H9 (cell line): Measurements from ENCODE around the gene DCUN1D5. TPM values are rescaled to one million over a fixed set of nuclear protein-coding genes. Genes with fewer than 3 reads are reported as not detected.

Experiments
- DNase-seq: peaks from one replicate; pipeline ENCODE4 v3.0.0-alpha.2; 2017
- H2AFZ ChIP-seq: one replicate; pipeline ENCODE4 v1.6.1; 2013; ENCODE audit warnings: mild to moderate bottlenecking, low read length, control low read depth, moderate library complexity
- H2AK5ac ChIP-seq: 2 replicates; pipeline ENCODE4 v1.6.1; 2013; ENCODE audit warnings: low read length, control low read depth, mixed read lengths; ENCODE audit not compliant: insufficient read length
- H2BK120ac ChIP-seq: one replicate; pipeline ENCODE4 v1.6.1; 2013; ENCODE audit warnings: low read depth, mild to moderate bottlenecking, low read length, control low read depth, inconsistent platforms; ENCODE audit not compliant: poor library complexity, severe bottlenecking
- H2BK12ac ChIP-seq: 2 replicates; pipeline ENCODE4 v1.6.1; 2013; ENCODE audit warnings: low read length, control low read depth, mixed read lengths, low read depth; ENCODE audit not compliant: insufficient read length
- H2BK15ac ChIP-seq: 2 replicates; pipeline ENCODE4 v1.6.1; 2013; ENCODE audit warnings: low read depth, low read length, control low read depth
- H2BK20ac ChIP-seq: one replicate; pipeline ENCODE4 v1.6.1; 2013; ENCODE audit warnings: low read depth, mild to moderate bottlenecking, low read length, control low read depth, inconsistent platforms; ENCODE audit not compliant: poor library complexity, severe bottlenecking
- H2BK5ac ChIP-seq: 2 replicates; pipeline ENCODE4 v1.6.1; 2013; ENCODE audit warnings: low read length, control low read depth, mixed read lengths; ENCODE audit not compliant: insufficient read length
- H3K14ac ChIP-seq: 2 replicates; pipeline ENCODE4 v1.6.1; 2013; ENCODE audit warnings: low read length, control low read depth; ENCODE audit not compliant: insufficient read depth
- H3K18ac ChIP-seq: 2 replicates; pipeline ENCODE4 v1.6.1; 2013; ENCODE audit warnings: low read depth, mild to moderate bottlenecking, mixed read lengths, low read length, control low read depth; ENCODE audit not compliant: insufficient read length
- H3K23ac ChIP-seq: 2 replicates; pipeline ENCODE4 v1.6.1; 2013; ENCODE audit warnings: low read length, control low read depth, mixed read lengths, low read depth; ENCODE audit not compliant: insufficient read length
- H3K23me2 ChIP-seq: 2 replicates; pipeline ENCODE4 v1.6.1; 2013; ENCODE audit warnings: low read depth, mild to moderate bottlenecking, mixed read lengths, low read length, control low read depth; ENCODE audit not compliant: insufficient read length, poor library complexity, severe bottlenecking
- H3K27ac ChIP-seq: 2 replicates; pipeline ENCODE4 v1.5.1; 2013; ENCODE audit warnings: low read length, control low read depth, mixed read lengths, low read depth; ENCODE audit not compliant: insufficient read length
- H3K27me3 ChIP-seq: 2 replicates; pipeline ENCODE4 v1.6.1; 2013; ENCODE audit warnings: low read length, control low read depth, inconsistent platforms; ENCODE audit not compliant: insufficient read depth
- H3K4ac ChIP-seq: 2 replicates; pipeline ENCODE4 v1.6.1; 2013; ENCODE audit warnings: low read depth, mild to moderate bottlenecking, control low read depth, inconsistent platforms, low read length, moderate library complexity
- H3K4me1 ChIP-seq: 2 replicates; pipeline ENCODE4 v1.6.1; 2013; ENCODE audit warnings: low read length, control low read depth, inconsistent platforms; ENCODE audit not compliant: insufficient read depth
- H3K4me2 ChIP-seq: 2 replicates; pipeline ENCODE4 v1.6.1; 2013; ENCODE audit warnings: low read length, control low read depth, mixed read lengths; ENCODE audit not compliant: insufficient read length, insufficient read depth
- H3K56ac ChIP-seq: 2 replicates; pipeline ENCODE4 v1.6.1; 2013; ENCODE audit warnings: low read depth, mild to moderate bottlenecking, mixed read lengths, low read length, control low read depth; ENCODE audit not compliant: insufficient read length
- H3K79me1 ChIP-seq: 2 replicates; pipeline ENCODE4 v1.6.1; 2013; ENCODE audit warnings: low read depth, mild to moderate bottlenecking, moderate library complexity, low read length, control low read depth, inconsistent platforms; ENCODE audit not compliant: insufficient read depth, poor library complexity, severe bottlenecking
- H3K79me2 ChIP-seq: 2 replicates; pipeline ENCODE4 v1.6.1; 2013; ENCODE audit warnings: low read length, control low read depth, inconsistent platforms; ENCODE audit not compliant: insufficient read depth
- H3K9ac ChIP-seq: 2 replicates; pipeline ENCODE4 v1.6.1; 2013; ENCODE audit warnings: low read length, control low read depth, mixed read lengths; ENCODE audit not compliant: insufficient read length; ENCODE audit errors: extremely low read depth
- H3K9me3 ChIP-seq: one replicate; pipeline ENCODE4 v1.6.1; 2013; ENCODE audit warnings: low read depth, low read length, inconsistent platforms; ENCODE audit not compliant: control insufficient read depth
- H3T11ph ChIP-seq: one replicate; pipeline ENCODE4 v1.6.1; 2013; ENCODE audit warnings: mild to moderate bottlenecking, low read length, control low read depth, inconsistent platforms
- H4K20me1 ChIP-seq: one replicate; pipeline ENCODE4 v1.6.1; 2013; ENCODE audit not compliant: control insufficient read depth, insufficient read length, insufficient read depth
- H4K5ac ChIP-seq: 2 replicates; pipeline ENCODE4 v1.6.1; 2013; ENCODE audit warnings: low read depth, mild to moderate bottlenecking, mixed read lengths, low read length, control low read depth; ENCODE audit not compliant: insufficient read length
- H4K8ac ChIP-seq: replicated peaks from 2 replicates; pipeline ENCODE4 v1.6.1; 2013; ENCODE audit warnings: low read length, control low read depth, mixed read lengths, low read depth; ENCODE audit not compliant: insufficient read length
- H4K91ac ChIP-seq: 2 replicates; pipeline ENCODE4 v1.6.1; 2013; ENCODE audit warnings: low read depth, mild to moderate bottlenecking, moderate library complexity, mixed read lengths, low read length, control low read depth; ENCODE audit not compliant: insufficient read length
- H3K27ac Mint-ChIP-seq, 3 experiments: 2 replicates in 2 of 3; 3 replicates in 1 of 3; pipeline ENCODE4 v1.8.0; 2020 to 2021; ENCODE audit warnings: mixed read lengths in 3 of 3, mild to moderate bottlenecking in 1 of 3, moderate library complexity in 1 of 3
- H3K27me3 Mint-ChIP-seq: 2 replicates; pipeline ENCODE4 v1.8.0; 2021; ENCODE audit warnings: low read depth, mild to moderate bottlenecking, moderate library complexity, mixed read lengths
- H3K36me3 Mint-ChIP-seq, 3 experiments: 2 replicates in 2 of 3; 3 replicates in 1 of 3; pipeline ENCODE4 v1.8.0; 2020 to 2021; ENCODE audit warnings: low read depth in 3 of 3, mixed read lengths in 3 of 3; ENCODE audit not compliant: insufficient read depth in 1 of 3
- H3K4me1 Mint-ChIP-seq, 2 experiments: 2 replicates each; pipeline ENCODE4 v1.8.0; 2020; ENCODE audit warnings: mixed read lengths in 2 of 2
- H3K4me3 Mint-ChIP-seq, 2 experiments: 2 replicates in 1 of 2; 3 replicates in 1 of 2; pipeline ENCODE4 v1.8.0; 2020 to 2021; ENCODE audit warnings: mild to moderate bottlenecking in 2 of 2, mixed read lengths in 2 of 2, moderate library complexity in 1 of 2
- H3K9me3 Mint-ChIP-seq, 2 experiments: 2 replicates in 1 of 2; 3 replicates in 1 of 2; pipeline ENCODE4 v1.8.0; 2020; ENCODE audit warnings: mild to moderate bottlenecking in 2 of 2, mixed read lengths in 2 of 2, moderate library complexity in 1 of 2
- CTCF ChIP-seq: fragments of 200-600 bp; sonication (generic); conservative IDR thresholded peaks from 3 replicates; pipeline ENCODE4 v1.8.0; 2021; ENCODE audit warnings: antibody characterized with exemption, mild to moderate bottlenecking
- WGBS: extraction: QIAGEN DNeasy Blood & Tissue Kit; methylation state at CpG from one replicate; pipeline ENCODE4 v1.1.7; 2013; ENCODE audit warnings: missing lambda C conversion rate, low lambda C conversion rate, mixed read lengths; ENCODE audit not compliant: insufficient read length; ENCODE audit errors: extremely low coverage; 5-methylcytosine and 5-hydroxymethylcytosine counted together
- total RNA-seq: library from RNA; stranded (reverse); gene quantifications from 2 replicates; pipeline ENCODE4 v1.2.1, GENCODE V29; 2021

The DCUN1D5 gene
- total RNA-seq, 1 experiment from 2014 or later, result 86.7 TPM

- H4K8ac ChIP-seq, result no peak overlapping the region
- H2AK5ac ChIP-seq, result no peak overlapping the region
- no CpG with 5 or more reads among the region's 1 CpG for WGBS
- no peak overlapping the region for H3K4ac ChIP-seq
- Mint-ChIP-seq H3K36me3 (peaks cover 9 to 15% (median 9%) of the 10 kb centered on the region in 3 experiments; a peak in 6 of 7 replicates), H3K27me3 (no peaks in the 10 kb centered on the region), H3K4me1 (peaks cover 2% of the 10 kb centered on the region in 2 experiments; a peak in 2 of 4 replicates), H3K4me3 (no peak overlapping the region), H3K9me3 (no peaks in the 10 kb centered on the region), H3K27ac (no peak overlapping the region)
- no peak overlapping the region for H3T11ph ChIP-seq
- H3K9me3 ChIP-seq, result no peaks in the 10 kb centered on the region
- H2BK120ac ChIP-seq, result no peak overlapping the region
- H4K5ac ChIP-seq, result no peak overlapping the region
- no peak overlapping the region for H2BK20ac ChIP-seq
- no peak overlapping the region for H3K9ac ChIP-seq
- no peak overlapping the region for H3K23ac ChIP-seq
- H2BK15ac ChIP-seq, result no peak overlapping the region
- H2AFZ ChIP-seq, result no peak overlapping the region
- H3K56ac ChIP-seq, result no peak overlapping the region
- H4K20me1 ChIP-seq, result no peaks in the 10 kb centered on the region
- H3K18ac ChIP-seq, result no peak overlapping the region
- no peak overlapping the region for H3K27ac ChIP-seq
- H3K4me1 ChIP-seq, result no peaks in the 10 kb centered on the region
- H4K91ac ChIP-seq, result no peak overlapping the region
- no peaks in the 10 kb centered on the region for H3K79me1 ChIP-seq
- no peak overlapping the region for H3K4me2 ChIP-seq
- DNase-seq, result no peak
- H3K79me2 ChIP-seq, result no peaks in the 10 kb centered on the region
- H3K23me2 ChIP-seq, result peaks cover 6% of the 10 kb centered on the region
- H3K14ac ChIP-seq, result no peak overlapping the region
- no peak overlapping the region for H2BK5ac ChIP-seq
- H3K27me3 ChIP-seq, result no peaks in the 10 kb centered on the region
- no peak overlapping the region for H2BK12ac ChIP-seq
- TF ChIP-seq CTCF, result no peak
Observed at GRCh38 chr11:103112364-103112763, 20.4 kb upstream of the DCUN1D5 start.
